GM12801 (cell line): Measurements from ENCODE around the gene HABP4.

ENCODE experiments used
- TF ChIP-seq, protein P1 (sequence below): IDR thresholded peaks from one replicate; pipeline ENCODE4 v1.5.1; 2011; ENCODE audit warnings: control low read depth; ENCODE audit not compliant: insufficient read length; ENCODE audit errors: extremely low read depth

The HABP4 gene

DNA sequence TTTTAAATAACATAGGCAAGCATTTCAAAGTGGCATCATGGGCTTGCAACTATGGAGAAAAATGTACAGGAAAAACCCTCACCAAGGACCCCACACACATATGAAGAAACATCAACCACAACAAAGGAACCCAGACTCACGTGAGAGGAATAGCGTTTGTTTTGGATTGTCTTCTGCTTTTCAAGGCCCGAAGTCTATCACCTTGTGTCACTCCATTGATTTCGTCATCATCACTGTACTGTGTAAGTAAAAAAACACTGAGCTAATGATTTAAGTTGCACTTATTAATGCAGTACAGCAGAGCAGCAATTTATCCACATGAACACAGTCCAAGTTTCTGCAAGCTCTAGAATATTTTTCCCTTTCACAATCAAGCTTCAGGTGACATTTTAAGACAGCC lies 72.4 kb downstream of the HABP4 start:
- TF ChIP-seq, protein P1, sequence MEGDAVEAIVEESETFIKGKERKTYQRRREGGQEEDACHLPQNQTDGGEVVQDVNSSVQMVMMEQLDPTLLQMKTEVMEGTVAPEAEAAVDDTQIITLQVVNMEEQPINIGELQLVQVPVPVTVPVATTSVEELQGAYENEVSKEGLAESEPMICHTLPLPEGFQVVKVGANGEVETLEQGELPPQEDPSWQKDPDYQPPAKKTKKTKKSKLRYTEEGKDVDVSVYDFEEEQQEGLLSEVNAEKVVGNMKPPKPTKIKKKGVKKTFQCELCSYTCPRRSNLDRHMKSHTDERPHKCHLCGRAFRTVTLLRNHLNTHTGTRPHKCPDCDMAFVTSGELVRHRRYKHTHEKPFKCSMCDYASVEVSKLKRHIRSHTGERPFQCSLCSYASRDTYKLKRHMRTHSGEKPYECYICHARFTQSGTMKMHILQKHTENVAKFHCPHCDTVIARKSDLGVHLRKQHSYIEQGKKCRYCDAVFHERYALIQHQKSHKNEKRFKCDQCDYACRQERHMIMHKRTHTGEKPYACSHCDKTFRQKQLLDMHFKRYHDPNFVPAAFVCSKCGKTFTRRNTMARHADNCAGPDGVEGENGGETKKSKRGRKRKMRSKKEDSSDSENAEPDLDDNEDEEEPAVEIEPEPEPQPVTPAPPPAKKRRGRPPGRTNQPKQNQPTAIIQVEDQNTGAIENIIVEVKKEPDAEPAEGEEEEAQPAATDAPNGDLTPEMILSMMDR: no peak

DNA sequence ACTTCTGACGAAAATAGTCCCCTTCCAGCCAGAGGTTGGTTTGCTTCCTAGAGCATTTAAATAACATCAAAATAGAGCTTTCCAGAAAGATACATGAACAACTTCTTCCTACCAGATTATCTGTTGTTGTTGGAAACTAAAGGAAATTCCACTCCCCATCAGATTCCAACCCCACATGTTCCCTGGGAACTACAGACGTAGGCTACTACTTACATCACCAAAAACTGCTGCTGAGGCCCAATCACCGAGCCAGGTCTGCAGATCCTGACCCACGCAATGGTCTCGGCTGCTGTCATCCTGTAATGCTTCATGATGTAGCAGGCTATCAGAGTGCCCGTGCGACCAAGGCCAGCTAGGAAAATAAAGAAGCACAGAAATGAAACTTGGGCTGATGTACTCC lies 73.4 kb downstream of the HABP4 start:
- TF ChIP-seq, protein P1: no peak

DNA sequence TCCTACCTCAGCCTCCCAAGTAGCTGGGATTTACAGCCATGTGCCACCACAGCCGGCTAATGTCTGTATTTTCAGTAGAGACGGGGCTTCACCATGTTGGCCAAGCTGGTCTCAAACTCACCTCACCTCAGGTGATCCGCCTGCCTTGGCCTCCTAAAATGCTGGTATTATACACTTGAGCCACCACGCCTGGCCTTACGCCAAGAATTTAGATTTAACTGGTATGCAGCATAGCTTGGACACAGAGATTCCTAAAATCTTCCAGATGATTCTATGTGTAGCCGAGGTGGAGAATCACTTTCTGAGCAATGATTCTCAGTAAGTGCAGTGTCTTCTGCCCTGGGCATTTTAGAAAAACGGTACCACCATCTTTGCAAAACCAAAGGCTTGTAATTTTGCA lies 74.1 kb downstream of the HABP4 start:
- TF ChIP-seq, protein P1: no peak

DNA sequence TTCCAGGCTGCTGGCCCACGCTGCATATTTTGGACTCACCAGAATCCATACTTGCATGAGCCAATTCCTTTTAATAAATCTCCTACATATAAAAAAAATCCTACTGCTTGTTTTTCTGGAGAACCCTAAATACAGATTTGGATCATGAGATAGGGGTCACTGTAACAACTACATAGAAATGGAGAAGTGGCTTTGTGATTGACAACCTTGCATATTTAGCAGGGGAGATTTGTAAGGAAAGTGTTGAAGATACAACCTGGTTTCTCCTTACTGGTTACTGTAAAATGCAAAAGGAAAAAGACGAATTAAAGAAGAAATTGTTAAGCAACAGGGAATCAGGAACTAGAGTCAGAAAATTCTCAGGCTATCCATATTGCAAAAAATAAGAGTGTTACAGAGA lies 74.8 kb downstream of the HABP4 start:
- TF ChIP-seq, protein P1: no peak

DNA sequence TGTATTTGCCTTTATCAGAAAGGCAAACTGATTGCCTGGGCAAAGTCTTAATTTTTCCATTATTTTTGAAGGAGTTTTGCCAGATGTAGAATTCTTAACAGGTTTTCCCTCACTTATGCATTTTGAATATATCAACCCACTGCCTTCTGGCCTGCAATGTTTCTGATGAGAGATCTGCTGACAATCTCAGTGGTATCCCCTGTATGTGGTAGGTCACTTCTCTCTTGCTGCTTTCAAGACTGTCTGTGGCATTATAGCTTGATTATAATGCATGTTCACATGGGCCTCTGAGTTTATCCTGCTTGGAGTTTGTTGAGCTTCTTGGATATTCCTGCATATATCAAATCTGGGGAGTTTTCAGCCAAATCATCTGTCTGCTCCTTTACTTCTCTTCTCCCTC lies 82.2 kb downstream of the HABP4 start:
- TF ChIP-seq, protein P1: no peak

- TF ChIP-seq, protein P1: no peak
Observed at GRCh38 chr9:96540106-96540505, 90.1 kb downstream of the HABP4 start.
